HG02852 (cell line): ENCODE measurements around the gene DLST.
A peak's percentile ranks its signal among the peaks of the same experiment; 100 is the strongest.
"Not testable (repeated sequence)": the region's sequence is repeated elsewhere in the genome, so short reads cannot be mapped to it uniquely, and the experiment has no call there.

Experiments
- ATAC-seq: cut with Tn5 transposase; IDR thresholded peaks from one replicate; pipeline ENCODE4 v1.9.1; 2021; ENCODE audit warnings: mild to moderate bottlenecking, moderate library complexity; ENCODE audit not compliant: unreplicated experiment

Gene DLST

GRCh38 chr14:74915826-74916225 is 34.1 kb downstream of the DLST start:
- no peak for ATAC-seq

DNA sequence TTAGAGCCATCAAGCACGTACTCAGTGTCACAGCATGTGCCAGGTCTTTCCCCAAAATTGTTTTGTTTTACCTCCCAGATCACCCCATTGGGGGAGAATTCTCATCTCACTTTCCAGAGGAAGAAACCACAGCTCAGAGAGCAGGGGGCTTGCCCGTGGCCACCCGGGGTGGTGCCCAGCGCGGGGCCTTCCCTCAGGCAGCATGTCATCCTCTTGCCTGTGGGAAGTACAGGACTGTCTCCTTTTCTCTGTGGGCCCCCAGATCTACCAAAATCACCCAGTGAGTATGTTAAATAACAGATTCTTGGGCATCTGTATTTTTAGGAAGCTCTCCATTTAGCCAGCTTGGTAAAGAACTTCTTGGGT is 35.4 kb downstream of the DLST start:
- no peak for ATAC-seq

DNA sequence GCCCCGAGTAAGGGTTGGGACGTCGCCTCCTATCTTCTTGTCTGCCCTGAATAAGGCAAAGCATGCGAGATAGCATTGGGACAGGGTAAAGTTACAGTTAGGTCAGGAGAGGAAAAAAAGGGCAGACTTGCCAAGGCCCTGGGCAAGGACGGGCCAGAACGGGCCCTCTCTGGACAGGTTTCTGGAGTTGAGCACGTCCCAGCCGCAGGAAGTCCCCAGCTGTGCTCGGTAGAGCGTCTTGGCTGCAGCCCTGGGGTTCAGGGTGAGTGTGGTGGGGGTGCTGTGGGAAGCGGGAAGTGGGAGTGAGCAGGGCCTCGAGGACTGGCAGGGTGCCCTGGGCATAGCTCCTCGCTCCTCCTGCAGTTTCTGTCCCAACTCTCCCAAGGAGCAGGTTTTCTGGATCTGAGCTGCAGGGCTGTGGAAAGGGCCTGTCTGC is 35.9 kb downstream of the DLST start:
- ATAC-seq: no peak

DNA sequence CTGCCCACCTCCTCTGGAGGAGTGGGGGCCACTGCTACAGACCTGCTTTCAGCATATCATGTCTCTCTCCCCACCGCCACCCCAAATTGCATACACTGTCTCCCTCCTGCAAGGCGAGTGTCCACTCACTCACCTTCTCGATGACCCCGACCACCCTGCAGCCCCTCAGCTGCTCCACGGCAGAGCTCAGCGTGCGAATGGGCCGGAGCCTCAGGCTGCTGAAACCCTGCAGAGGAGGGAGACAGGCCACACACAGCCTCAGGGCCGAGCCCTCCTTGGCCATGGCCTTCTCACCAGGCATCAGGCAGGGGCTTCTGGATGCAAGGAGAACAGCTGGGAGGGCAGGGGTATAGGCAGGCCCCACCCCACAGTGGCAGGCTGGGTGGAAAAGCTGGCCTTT is 36.7 kb downstream of the DLST start:
- ATAC-seq: no peak

DNA sequence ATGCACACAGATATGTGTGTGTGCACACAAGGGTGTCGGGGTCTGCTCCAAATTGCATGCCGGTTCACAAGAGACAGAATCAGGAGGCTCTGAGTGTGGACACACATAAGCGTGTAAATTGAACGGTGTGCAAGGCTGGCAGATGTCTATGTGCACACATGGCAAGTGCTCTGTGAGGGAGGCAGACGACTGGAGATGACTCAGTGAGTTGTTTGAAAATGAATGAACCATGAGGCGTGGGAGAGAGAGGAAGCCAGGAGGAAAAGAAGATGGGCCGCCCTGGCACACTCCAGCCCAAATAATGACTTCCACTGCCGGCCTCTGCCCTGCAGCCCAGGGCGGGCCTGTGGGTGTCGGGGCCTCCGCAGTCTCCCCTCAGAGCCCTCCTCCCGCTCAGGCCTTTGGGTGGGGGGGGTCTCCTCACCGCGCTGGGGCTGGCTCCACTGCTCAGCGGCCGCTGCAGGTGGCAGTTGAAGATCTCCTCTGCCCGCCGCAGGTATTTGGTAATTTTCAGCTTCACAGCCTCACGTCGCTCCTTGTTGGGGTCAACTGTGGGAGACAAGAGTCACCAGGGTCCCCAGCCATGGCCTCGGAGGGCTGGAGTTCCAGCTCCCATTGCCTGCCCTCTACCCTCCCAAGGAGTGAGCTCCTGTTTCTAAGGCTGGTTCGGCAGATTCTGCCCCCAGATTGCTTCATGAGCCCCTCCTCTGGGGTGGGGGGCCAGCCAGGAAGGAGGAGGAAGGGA is 37.9 kb downstream of the DLST start:
- no peak for ATAC-seq

DNA sequence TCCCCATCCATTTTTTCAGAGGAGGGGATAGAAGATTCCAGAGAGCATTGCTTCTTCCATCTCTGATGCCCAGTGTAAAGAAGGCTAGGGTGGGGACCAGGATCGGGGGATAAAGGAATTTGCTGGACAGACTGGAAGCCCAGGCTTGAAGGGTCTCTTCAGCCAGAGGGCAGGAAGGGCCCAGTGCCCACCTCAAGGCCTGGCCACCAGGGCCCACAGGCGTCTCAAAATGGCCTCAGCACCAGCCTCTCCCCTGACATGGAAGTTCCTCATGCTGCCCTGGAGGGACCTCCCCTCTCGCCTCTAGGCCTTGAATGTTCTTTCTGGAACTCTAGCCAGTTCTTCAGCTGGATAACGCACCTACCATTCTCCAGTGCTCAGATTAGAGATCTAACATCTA is 38.6 kb downstream of the DLST start:
- no peak for ATAC-seq

DNA sequence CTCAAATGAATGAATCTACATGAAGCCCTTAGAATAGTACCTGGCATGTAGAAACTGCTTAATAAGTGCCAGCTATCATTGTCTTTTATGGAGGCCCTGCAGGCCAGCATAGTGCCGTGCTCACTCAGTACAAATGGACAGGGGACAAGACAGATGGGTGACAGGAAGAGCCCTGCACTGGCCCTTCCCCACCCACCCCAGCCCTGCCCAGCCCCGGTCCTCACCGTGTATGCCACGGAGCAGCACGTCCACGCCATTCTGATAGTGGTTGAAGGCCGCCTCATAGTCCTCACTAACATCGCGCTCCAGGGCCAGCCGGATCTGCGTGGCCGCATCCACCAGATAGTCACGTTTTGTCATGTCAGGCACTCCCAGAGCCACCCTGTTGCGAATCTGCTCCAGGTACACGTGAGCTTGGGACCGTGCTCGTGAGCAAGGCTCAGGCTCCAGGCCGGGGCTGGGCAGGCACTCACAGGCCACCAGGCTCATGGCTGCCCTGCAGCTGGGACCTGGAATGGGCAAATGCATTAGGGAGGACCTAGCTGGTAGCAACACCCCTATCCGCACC is 39.4 kb downstream of the DLST start:
- ATAC-seq: no peak

DNA sequence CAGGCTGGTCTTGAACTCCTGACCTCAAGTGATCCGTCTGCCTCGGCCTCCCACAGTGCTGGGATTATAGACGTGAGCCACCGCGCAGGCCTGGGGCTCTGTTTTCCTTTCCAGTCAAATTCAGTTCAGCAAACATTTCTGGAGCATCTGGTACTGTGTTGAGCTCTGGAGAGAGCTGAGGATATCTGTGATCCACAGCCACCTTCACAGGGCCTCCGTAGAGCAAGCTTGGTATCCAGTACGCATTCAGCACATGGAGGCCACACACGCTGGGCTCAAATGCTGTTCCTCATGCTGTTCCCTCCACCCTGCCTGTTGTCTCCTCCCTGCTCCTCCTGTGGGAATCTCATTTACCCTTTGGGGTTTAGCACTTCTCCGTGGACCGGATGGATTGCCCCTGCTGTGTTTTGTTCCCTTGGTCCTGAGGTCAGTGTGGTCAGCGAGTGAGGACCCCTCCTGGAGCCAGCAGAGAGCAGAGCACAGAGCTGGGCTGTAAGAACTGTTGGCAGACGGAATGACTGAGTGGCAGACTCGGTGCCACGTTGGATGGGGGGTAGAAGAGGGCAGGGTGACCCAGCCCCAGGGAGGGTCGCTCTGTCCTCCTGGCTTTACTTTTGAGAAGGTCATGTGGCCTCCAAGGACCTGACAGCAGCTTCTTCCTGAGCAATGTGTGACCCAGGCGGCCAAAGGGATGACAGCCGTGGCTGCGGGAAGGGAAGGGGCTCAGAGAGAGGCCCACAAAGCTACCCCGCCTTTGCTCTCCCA is 40.5 kb downstream of the DLST start:
- no peak for ATAC-seq

- peak; percentile 95 for ATAC-seq
These were observed 41.2 kb downstream of the DLST start, which contains the start of gene RPS6KL1 for GRCh38 chr14:74922752-74923401. Gene RPS6KL1 (minus strand): TSS chr14:74923260. CDS start chr14:74921541, 1,719 bp downstream.

DNA sequence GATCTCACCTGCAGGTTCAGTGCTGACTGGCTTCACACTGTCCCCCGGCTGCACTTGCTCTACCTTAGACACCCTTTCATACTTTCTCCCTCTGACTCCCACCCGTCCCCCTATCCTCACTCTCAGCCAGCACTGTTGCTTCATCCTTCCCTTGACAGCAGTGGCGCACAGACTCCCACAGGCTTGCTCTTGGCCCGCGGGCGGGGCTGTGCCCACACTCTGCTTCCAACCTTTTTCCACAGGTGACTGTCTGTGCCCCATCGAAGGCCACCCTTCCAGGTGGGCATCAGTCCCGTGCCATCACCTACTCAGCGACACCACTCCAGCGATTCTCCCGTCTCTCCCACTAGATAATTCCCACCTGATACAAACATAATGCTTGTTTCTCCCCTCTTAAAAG is 42.3 kb downstream of the DLST start:
- no peak for ATAC-seq

DNA sequence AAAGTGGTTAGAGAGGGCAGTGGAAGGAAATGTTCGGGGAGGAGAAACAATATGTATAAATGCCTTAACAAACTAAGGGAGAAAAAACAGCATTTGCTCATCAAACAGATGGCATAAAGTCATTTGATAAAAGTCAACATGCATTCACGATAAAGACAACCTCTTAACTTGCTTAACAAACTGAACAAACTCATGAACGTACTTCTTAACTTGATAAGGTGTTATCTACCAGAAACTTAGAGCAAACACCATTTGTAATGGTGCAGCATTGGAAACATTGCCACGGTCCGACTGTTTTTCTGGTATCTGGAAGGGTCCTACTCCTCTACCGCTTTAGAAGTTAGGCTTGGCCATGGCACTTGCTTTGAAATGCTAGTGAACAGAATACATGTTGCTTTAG is 45.5 kb downstream of the DLST start:
- no peak for ATAC-seq

DNA sequence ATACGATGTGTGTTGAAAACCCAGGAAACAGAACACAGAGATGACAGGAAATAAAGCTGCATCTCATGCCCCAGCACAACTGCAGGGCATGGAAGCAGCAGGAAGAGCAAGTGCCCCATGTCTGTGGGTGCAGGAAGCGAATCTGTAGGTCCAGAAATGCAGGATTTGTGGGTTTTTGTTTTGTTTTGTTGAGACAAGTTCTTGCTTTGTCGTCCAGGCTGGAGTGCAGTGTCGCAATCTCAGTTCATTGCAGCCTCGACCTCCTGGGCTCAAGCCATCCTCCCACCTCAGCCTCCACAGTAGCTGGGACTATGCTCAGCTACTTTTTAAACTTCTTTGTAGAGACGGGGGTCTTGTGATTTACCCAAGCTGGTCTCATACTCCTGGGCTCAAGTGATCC is 47.5 kb downstream of the DLST start:
- ATAC-seq: no peak

GRCh38 chr14:74931744-74932143 is 50.0 kb downstream of the DLST start:
- ATAC-seq: not testable (repeated sequence)

DNA sequence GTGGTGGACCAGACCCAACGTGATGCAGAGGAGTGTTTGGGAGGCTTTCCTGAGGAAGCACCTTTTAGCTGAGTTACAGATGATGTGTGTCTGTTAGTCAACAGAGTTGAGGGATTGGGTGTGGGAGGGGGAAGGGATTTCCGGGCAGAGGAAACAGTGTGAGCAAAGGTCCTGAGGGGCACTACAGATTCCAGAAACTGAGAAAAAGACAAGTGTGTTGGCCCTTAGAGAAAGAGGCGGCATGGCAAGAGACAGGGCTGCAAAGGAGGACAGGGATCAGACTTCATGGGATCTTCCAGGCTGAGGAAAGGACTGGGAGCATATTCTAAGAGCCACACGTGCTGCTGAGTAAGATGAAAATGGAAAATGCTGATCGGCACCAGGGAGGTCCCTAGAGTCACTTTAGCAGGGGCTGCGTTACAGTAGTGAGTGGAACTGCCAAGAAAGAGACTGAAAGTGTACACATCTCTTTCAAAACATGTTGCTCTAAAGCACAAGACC is 50.7 kb downstream of the DLST start:
- no peak for ATAC-seq

GRCh38 chr14:74932936-74933335 is 51.2 kb downstream of the DLST start:
- not testable (repeated sequence) for ATAC-seq

- ATAC-seq: no peak
These were observed 52.3 kb downstream of the DLST start for GRCh38 chr14:74934041-74934440.

GRCh38 chr14:74934476-74935359 is 53.0 kb downstream of the DLST start:
- ATAC-seq: no peak

DNA sequence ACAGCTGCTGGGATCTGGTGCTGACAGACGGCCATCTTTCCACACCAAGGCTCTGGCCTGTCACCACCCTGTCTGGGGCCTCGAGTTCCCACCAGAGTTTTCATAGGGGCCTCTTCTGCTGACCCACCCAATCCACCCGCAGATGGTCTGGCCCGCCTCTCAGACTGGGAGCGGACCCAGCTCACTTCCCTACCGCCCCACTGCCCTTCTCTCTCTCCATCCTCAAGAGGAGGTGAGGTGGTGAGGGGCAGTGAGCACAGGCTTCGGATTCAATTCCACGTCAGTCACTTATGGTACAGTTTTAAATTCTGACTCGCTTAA is 53.6 kb downstream of the DLST start:
- ATAC-seq: no peak

GRCh38 chr14:74936151-74936550 is 54.4 kb downstream of the DLST start:
- no peak for ATAC-seq

DNA sequence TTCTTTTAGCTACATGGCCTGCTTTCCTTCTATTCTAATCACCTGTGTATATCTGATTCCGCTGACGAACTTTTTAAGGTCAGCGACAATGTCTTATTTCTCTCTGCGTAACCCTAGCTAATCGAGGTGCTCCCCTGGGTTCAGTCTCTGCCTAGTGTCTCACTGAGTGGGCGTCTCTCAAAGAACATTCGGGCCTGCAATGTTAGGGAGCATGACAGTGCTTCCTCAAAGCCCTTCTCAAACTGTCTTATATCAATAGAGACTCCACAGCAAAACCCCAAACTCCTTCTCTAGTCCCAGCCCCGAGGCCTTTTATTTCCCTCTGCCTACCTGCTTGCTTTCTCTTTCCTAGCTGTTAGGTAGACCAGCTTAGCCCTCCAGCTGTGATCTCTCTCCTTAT is 55.0 kb downstream of the DLST start:
- ATAC-seq: no peak
